ENCODE measurements around the gene HUNK. TPM values are rescaled to one million over a fixed set of nuclear protein-coding genes. Genes with fewer than 3 reads are reported as not detected.

The HUNK gene
- total RNA-seq, 1 experiment from 2014 or later: 2.1 TPM

DNA sequence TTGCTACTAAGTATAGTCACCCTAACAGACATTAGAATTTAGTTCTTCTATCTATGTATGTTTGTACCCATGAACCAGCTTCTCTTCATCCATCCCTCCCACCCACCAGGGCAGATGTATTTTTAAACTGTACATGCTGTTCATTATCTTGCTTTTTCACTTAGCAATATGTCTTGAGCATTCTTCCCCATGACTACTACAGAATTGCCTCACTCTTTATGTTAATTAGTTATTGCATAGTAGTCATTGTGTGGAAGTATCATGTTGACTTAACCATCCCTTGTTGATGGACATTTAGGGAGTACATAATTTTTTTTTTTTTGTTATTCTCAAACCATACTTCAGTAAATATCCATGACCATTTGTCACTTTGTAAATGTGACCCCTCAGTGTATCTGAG, 9.9 kb downstream of the HUNK start:
- no peak overlapping the region for H3K4me3 ChIP-seq (ENCODE audit: low read depth, low read length, poor library complexity, severe bottlenecking)
- CTCF ChIA-PET: no interaction called here
- no peaks in the 10 kb centered on the region for H3K27me3 ChIP-seq (replicated peaks; ENCODE audit: insufficient read depth, low read depth, low read length, poor library complexity)
- H3K36me3 ChIP-seq (ENCODE audit: insufficient read depth, low read length, poor library complexity, severe bottlenecking): no peaks in the 10 kb centered on the region
- BruUV-seq (replicated peaks): no TSS peak
- no peaks in the 10 kb centered on the region for H3K4me1 ChIP-seq (ENCODE audit: insufficient read depth, low read length, poor library complexity, severe bottlenecking)
- no peak for TF ChIP-seq EZH2 (IDR thresholded peaks at IDR 0.05; ENCODE audit: borderline replicate concordance, low read depth, low read length, poor library complexity, severe bottlenecking)
- TF ChIP-seq, protein P1, sequence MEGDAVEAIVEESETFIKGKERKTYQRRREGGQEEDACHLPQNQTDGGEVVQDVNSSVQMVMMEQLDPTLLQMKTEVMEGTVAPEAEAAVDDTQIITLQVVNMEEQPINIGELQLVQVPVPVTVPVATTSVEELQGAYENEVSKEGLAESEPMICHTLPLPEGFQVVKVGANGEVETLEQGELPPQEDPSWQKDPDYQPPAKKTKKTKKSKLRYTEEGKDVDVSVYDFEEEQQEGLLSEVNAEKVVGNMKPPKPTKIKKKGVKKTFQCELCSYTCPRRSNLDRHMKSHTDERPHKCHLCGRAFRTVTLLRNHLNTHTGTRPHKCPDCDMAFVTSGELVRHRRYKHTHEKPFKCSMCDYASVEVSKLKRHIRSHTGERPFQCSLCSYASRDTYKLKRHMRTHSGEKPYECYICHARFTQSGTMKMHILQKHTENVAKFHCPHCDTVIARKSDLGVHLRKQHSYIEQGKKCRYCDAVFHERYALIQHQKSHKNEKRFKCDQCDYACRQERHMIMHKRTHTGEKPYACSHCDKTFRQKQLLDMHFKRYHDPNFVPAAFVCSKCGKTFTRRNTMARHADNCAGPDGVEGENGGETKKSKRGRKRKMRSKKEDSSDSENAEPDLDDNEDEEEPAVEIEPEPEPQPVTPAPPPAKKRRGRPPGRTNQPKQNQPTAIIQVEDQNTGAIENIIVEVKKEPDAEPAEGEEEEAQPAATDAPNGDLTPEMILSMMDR (conservative IDR thresholded peaks at IDR 0.05; ENCODE audit: low read depth, low read length): no peak
- POLR2A ChIA-PET (ENCODE audit: low non-redundant PET): no interaction called here
- intact Hi-C loops (cut with micrococcal nuclease; ENCODE audit: unreplicated experiment): no loop called here
- no peak overlapping the region for H3K27ac ChIP-seq (ENCODE audit: low read depth, low read length, poor library complexity, severe bottlenecking)
- DNase-seq (ENCODE audit: low spot score): no peak
- no peaks in the 10 kb centered on the region for H3K9me3 ChIP-seq (ENCODE audit: low read depth, low read length, poor library complexity, severe bottlenecking)

DNA sequence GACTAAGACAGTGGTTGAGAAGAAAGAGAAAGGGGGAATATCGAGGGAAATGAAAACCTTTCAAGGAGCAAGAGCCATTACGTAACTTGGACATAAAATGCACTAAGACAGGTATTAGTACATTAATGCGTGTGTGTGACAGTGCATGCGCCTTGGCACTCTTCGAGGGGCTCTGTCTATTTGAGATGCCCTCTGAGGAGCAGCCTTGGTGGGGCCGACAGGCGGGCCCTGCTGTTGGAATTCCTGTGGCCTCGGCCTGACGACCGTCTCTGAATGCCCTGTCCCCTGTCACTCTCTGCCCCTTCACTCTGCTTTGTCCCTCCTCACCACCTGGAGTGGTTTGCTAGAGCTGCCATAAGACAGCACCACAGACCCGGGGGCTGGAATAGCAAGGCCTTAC, 12.3 kb downstream of the HUNK start:
- TF ChIP-seq EZH2 (IDR thresholded peaks at IDR 0.05; ENCODE audit: borderline replicate concordance, low read depth, low read length, poor library complexity, severe bottlenecking): no peak
- TF ChIP-seq, protein P1 (conservative IDR thresholded peaks at IDR 0.05; ENCODE audit: low read depth, low read length): no peak
- H3K36me3 ChIP-seq (ENCODE audit: insufficient read depth, low read length, poor library complexity, severe bottlenecking): no peaks in the 10 kb centered on the region
- intact Hi-C loops (cut with micrococcal nuclease; ENCODE audit: unreplicated experiment): no loop called here

DNA sequence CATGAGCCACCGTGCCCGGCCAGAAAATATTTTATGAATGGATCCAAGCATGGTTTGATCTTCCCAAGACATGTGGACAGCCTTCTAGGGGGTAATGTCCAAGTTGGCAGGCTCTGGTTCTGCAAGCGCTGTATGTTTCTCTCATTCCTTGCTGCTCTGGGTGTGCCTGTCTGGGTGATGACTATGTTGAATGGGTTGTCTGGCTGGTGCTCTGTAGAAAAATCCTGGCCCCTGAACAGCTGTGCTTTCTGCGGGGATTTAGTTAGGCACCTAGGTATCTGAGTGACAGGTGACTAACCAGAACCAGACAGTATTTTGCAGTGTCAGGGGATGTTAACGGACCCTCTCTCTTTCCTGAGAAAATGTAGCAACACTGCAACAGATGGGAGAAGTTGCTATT, 14.1 kb downstream of the HUNK start:
- TF ChIP-seq, protein P1 (conservative IDR thresholded peaks at IDR 0.05; ENCODE audit: low read depth, low read length): no peak
- no peak for TF ChIP-seq EZH2 (IDR thresholded peaks at IDR 0.05; ENCODE audit: borderline replicate concordance, low read depth, low read length, poor library complexity, severe bottlenecking)
- H3K4me3 ChIP-seq (ENCODE audit: low read depth, low read length, poor library complexity, severe bottlenecking): no peak overlapping the region
- ChIA-PET CTCF (no interaction called here), POLR2A (ENCODE audit: low non-redundant PET) (no interaction called here)
- no peaks in the 10 kb centered on the region for H3K9me3 ChIP-seq (ENCODE audit: low read depth, low read length, poor library complexity, severe bottlenecking)
- no TSS peak for BruUV-seq (replicated peaks)
- no peak overlapping the region for H3K27ac ChIP-seq (ENCODE audit: low read depth, low read length, poor library complexity, severe bottlenecking)
- no peaks in the 10 kb centered on the region for H3K4me1 ChIP-seq (ENCODE audit: insufficient read depth, low read length, poor library complexity, severe bottlenecking)
- H3K27me3 ChIP-seq (replicated peaks; ENCODE audit: insufficient read depth, low read depth, low read length, poor library complexity): no peaks in the 10 kb centered on the region
- intact Hi-C loops (cut with micrococcal nuclease; ENCODE audit: unreplicated experiment): no loop called here
- H3K36me3 ChIP-seq (ENCODE audit: insufficient read depth, low read length, poor library complexity, severe bottlenecking): no peaks in the 10 kb centered on the region
- no peak for DNase-seq (ENCODE audit: low spot score)

More for the DNA sequence above, 12.3 kb downstream of the HUNK start:
- ChIA-PET POLR2A (ENCODE audit: low non-redundant PET) (no interaction called here), CTCF (no interaction called here)
- H3K4me3 ChIP-seq (ENCODE audit: low read depth, low read length, poor library complexity, severe bottlenecking): no peak overlapping the region
- no peaks in the 10 kb centered on the region for H3K27me3 ChIP-seq (replicated peaks; ENCODE audit: insufficient read depth, low read depth, low read length, poor library complexity)
- no peak overlapping the region for H3K27ac ChIP-seq (ENCODE audit: low read depth, low read length, poor library complexity, severe bottlenecking)
- H3K4me1 ChIP-seq (ENCODE audit: insufficient read depth, low read length, poor library complexity, severe bottlenecking): no peaks in the 10 kb centered on the region
- DNase-seq (ENCODE audit: low spot score): no peak
- BruUV-seq (replicated peaks): no TSS peak
- H3K9me3 ChIP-seq (ENCODE audit: low read depth, low read length, poor library complexity, severe bottlenecking): no peaks in the 10 kb centered on the region
